HG03103 (cell line): ENCODE results near the gene KANSL3.

Source experiments
- ATAC-seq: cut with Tn5 transposase; IDR thresholded peaks from one replicate; pipeline ENCODE4 v1.9.1; 2021; ENCODE audit warnings: low read depth; ENCODE audit not compliant: unreplicated experiment

Gene KANSL3

GRCh38 chr2:96616128-96616527, 22.0 kb downstream of the KANSL3 start:
- ATAC-seq = no peak

- ATAC-seq = no peak
These were observed 29.4 kb downstream of the KANSL3 start for GRCh38 chr2:96608469-96609455.

DNA sequence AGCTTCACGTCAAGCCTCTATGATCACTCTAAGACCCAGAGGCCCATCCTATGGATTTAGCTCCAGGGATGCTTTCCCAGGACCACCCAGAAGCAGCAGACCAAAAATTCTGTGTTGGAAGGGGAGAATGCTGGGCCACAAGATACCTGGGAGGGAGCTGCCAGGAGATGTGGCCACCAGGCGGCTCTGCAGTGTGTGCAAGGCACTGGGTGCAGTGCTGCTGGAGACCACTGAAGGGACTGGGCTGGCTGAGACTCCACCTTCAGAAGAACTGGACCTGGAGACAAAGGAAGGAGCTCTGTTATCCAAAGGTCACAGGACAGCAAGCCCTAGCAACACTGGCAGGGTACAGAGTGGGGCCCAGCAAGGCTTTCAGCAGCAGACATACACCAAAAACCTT, 34.0 kb downstream of the KANSL3 start:
- ATAC-seq = no peak

- ATAC-seq = no peak
These were observed 35.7 kb downstream of the KANSL3 start for GRCh38 chr2:96602330-96602823.

DNA sequence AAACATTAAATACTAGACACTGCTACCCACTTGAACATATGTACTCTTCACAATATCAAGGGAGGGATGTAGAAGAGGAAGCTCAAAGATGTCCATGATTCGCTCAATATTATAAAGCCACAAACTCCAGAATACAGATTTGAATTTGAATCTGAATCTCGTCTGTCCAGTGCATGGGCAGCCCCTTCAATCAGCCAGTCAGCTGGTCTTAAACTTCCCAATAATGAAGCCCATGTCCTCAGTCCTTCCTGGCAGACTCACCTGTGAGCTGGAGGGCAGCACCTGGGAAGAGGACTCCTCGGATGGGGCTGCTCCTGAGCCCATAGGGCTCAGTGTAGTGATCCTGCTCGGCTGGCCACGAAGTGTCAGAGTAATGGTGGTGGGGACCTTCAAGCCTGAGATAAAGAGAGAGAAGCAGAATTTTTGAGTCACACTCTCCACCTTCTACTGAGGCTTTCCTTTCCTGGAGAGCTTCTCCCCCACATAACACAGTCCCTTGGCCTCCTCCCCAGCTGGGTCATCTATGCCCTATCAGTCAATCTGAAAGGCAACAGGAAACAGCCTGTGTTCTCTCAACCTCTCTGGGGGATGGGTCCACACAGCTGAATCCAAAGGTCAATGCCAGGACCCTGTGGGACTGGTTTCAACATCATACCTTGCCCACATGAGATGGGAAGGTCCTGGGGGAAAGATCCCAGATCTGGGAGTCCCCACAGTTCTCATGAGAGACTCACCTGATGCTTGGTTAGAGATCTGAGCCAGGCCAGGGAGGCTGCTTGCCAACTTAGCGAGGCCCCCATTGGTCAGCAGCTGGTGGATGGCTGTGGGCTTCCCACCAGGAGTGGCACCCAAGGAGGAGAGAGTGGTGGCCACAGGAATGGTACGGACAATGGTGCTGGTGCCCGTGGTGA, 36.5 kb downstream of the KANSL3 start:
- ATAC-seq = no peak

DNA sequence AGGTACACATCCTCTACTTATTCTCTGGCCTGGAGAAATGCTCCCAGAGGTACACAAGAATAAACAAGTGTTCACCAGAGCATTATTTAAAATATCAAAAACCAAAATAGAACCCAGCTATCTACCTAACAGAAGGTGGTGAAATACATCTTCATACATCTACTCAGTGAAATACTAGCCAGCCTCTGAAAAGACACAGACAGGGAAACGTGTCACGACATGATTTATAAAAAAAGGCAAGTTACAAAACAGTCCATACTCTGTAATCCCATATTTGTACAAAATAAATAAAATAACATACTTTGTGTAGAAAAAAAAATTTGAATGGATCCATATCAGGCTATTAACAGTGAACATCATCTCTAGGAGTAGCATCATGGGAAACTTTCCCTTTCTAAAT, 38.2 kb downstream of the KANSL3 start:
- ATAC-seq = no peak

GRCh38 chr2:96596596-96596995, 41.5 kb downstream of the KANSL3 start:
- ATAC-seq = no peak

DNA sequence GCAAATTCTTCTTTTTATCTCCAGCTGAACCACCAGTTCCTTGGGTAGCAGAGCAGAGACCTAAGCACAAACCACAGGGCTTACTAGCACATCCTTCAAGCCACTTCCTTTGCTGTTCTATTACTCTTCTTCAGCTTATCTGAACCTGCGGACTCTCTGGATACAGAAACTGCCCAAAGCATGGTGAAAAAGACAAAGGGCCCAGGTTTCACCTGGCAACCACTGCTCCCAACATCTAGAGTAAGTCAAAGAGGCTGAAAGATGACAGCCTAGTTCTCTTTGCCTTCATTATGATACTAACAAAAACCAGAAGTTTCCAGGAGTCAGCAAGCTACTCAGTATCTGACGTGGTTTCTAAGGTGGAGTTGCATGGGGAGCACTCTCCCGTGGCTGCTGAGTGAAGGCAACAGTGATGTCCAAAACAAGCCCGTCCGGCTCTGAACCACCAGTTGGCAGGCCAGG, 43.4 kb downstream of the KANSL3 start:
- no peak for ATAC-seq

- ATAC-seq = no peak
These were observed 43.8 kb downstream of the KANSL3 start for GRCh38 chr2:96594282-96594681.

DNA sequence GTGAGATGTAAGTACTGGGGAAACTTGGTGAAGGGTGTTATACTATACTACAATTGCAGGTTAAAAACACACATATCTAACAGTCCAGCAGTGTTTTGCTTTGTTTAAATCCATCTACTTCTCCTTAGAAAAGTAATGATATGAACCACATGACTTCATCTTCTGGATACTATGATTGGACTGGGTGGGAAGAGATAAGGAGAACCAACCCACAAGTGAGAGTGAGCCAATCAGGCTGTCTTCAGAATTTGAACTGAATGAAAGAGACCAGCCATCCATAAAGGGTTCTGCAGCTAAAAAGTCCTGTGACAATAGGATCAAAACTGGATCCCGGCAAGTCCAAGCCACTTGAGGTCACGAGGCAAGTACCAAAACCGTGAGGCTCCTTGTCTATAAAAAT, 46.6 kb downstream of the KANSL3 start:
- no peak for ATAC-seq

- no peak for ATAC-seq
These were observed 47.1 kb downstream of the KANSL3 start for GRCh38 chr2:96591054-96591453.

GRCh38 chr2:96587843-96588242, 50.3 kb downstream of the KANSL3 start:
- no peak for ATAC-seq

DNA sequence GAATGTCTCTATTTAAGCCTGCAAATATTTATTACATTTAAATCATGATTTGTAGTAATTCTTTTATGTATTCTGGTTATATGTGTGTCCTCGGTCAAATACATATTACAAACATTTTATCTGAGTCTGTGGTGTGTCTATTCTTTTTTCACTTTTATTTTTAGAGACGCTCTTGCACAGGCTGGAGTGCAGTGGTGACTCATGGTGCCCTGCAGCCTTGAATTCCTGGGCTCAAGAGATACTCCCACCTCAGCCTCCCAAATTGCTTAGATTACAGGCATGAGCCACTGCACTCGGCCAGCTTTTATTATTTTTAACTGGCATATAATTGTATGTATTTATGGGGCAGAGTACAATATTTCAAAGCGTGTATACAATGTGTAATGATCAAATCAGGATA, 54.1 kb downstream of the KANSL3 start:
- no peak for ATAC-seq

- ATAC-seq = no peak
These were observed 57.3 kb downstream of the KANSL3 start for GRCh38 chr2:96580771-96581170.

DNA sequence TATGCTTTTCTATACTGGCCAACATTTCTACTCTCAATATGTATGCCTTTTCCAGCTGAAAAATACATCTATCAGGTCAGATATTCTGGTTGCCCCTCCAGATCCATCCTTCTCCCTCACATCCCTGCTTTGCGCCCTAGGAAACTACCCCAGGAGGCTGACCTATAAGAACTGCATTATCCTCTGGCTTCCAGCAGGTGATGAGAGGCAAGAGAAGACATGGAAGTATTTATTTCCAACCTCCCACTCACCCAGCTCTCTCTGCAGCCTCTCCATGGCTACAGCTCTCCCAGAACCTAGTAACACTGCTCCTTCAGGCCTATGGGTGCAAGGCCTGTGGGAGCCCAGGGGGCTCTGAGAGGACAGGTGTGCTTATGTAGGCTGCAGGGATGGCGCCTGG, 58.7 kb downstream of the KANSL3 start:
- no peak for ATAC-seq

DNA sequence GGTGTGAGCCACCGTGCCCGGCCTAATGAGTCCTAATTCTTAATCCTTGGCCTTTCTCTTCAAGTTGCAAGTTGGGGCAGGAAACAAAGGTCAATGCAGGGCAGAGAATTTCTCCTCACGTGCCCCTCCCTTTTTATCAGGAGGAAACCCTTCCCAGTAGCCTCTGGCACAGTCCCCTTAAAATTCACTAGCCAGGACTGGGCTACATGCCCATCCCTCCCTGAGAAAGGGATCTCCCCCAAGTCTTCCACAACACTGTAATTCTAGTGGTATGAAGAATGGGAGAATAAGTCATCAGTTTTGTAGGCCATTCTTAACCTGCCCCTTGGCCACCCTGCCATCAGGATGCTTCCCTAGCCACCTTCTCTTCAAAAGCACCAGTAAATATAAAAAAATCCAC, 59.4 kb downstream of the KANSL3 start:
- ATAC-seq = no peak

DNA sequence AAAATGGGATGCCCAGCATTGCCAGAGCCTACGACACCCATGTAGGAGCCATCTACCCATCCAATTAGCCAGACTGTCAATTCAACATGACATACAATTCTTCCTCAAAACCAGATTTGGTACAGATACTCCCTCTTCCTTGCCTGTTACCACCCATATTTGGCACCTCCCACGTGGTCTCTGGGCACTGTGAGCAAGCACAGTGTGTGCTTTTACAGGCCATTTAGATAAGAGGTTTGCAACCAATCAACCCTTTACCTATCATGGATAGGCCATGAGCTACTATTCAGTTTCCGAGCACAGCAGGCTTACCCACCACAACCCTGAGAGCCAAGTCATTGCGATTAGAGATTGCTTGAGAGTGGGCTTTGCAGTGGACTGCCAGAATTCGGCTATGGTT, 60.6 kb downstream of the KANSL3 start:
- no peak for ATAC-seq

- no peak for ATAC-seq
These were observed 62.2 kb downstream of the KANSL3 start for GRCh38 chr2:96575785-96576456.

- no peak for ATAC-seq
These were observed 63.7 kb downstream of the KANSL3 start for GRCh38 chr2:96574364-96574763.

DNA sequence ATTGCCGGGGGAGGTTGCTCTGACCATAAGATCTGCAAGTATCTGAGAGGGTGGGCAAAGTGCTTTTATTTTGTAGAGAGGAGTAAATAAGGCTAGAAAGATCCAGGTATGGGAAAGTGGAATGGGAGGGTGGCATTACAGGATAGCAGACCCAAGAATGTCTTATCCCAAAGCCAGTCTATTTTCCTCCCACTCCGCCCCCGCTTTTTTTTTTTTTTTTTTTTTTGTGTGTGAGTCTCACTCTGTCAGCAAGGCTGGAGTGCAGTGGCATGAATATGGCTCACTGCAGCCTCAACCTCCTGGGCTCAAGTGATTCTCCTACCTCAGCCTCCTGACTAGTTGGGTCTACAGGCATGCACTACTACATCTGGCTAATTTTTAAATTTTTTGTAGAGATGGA, 70.0 kb downstream of the KANSL3 start:
- no peak for ATAC-seq

DNA sequence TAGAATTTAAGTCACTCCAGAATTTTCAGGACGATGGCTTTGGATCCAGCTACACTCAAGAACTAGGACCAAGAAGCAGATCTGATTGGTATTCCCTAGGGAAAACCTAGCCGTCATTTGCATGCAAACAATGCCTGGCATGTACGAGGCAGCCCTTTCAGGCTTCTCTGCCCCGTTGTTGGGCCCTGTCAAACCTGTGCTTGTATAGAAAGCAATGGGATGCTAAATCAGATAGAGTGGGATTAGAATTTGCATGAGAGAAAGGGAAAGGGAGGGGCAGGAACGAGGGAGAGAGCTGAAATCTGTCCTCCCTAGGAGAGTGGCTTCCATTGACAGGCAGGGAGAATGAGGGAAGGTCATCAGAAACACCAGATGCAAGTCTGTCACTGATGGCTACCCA, 73.0 kb downstream of the KANSL3 start:
- ATAC-seq = no peak
